GM12878 (cell line): ENCODE data around the gene DUSP11. TPM values are rescaled to one million over a fixed set of nuclear protein-coding genes. Genes with fewer than 3 reads are reported as not detected.

Experiments used
- ATAC-seq: fragments of 200-7000 bp; cut with Tn5 transposase; 3 replicates; pipeline ENCODE4 v1.9.1; 2020; ENCODE audit warnings: mild to moderate bottlenecking, moderate library complexity
- BruUV-seq: library from RNA; stranded (reverse); fragments of 400-500 nt; replicated peaks from 2 replicates; lab custom pipeline; 2021; lab: Mats Ljungman, UMichigan
- CTCF ChIA-PET: fragments of 300-600 bp; sonication (Branson Sonifier 250); formaldehyde crosslinking; extraction: SDS; loops from one replicate; lab custom pipeline; 2021; ENCODE audit warnings: inconsistent platforms; lab: Yijun Ruan, JAX
- POLR2A ChIA-PET: fragments of 350-600 bp; formaldehyde crosslinking; extraction: SDS; loops from one replicate; lab custom pipeline; 2021; ENCODE audit warnings: inconsistent platforms; lab: Charles Lee
- RAD21 ChIA-PET: fragments of 300-600 bp; sonication (Branson Sonifier 250); formaldehyde crosslinking; loops from one replicate; lab custom pipeline; 2023; ENCODE audit warnings: antibody characterized with exemption; ENCODE audit not compliant: unreplicated experiment; lab: Charles Lee
- SMC1A ChIA-PET: fragments of 300-600 bp; sonication (Branson Sonifier 250); formaldehyde crosslinking; loops from one replicate; lab custom pipeline; 2023; ENCODE audit not compliant: unreplicated experiment, uncharacterized antibody; lab: Charles Lee
- DNase-seq: peaks from one replicate; pipeline ENCODE4 v3.0.0-alpha.2; 2011; ENCODE audit warnings: low read depth, low spot score
- FAIRE-seq: peaks from 3 replicates; lab custom pipeline; 2011; peaks lifted over from hg19 to GRCh38; lab: Jason Lieb, UNC
- H2AFZ ChIP-seq: 2 replicates; pipeline ENCODE4 v1.6.0; 2011; ENCODE audit warnings: low read depth, low read length, control low read depth; ENCODE audit not compliant: control insufficient read depth
- H3K27ac ChIP-seq: 2 replicates; pipeline ENCODE4 v1.5.1; 2011; ENCODE audit warnings: control low read depth; ENCODE audit not compliant: control insufficient read depth, insufficient read depth
- H3K27me3 ChIP-seq, 2 experiments: replicated peaks in 1 of 2; 2 replicates each; pipeline versions ENCODE4 v1.6.0 to v1.6.1; 2011; ENCODE audit warnings: low read length in 1 of 2; ENCODE audit not compliant: control insufficient read depth in 2 of 2, insufficient read depth in 2 of 2
- H3K36me3 ChIP-seq, 2 experiments: 2 replicates each; pipeline ENCODE4 v1.5.1; 2011; ENCODE audit warnings: low read length in 1 of 2; ENCODE audit not compliant: control insufficient read depth in 2 of 2, insufficient read depth in 2 of 2
- H3K4me1 ChIP-seq: 2 replicates; pipeline ENCODE4 v1.6.1; 2011; ENCODE audit warnings: mild to moderate bottlenecking, low read length, moderate library complexity, mixed read lengths; ENCODE audit not compliant: control insufficient read depth, insufficient read depth
- H3K4me2 ChIP-seq: 2 replicates; pipeline ENCODE4 v1.6.0; 2011; ENCODE audit warnings: control low read depth; ENCODE audit not compliant: control insufficient read depth, insufficient read depth
- H3K4me3 ChIP-seq: fragments of 200-600 bp; sonication (generic); 2 replicates; pipeline ENCODE4 v1.5.1; 2016
- H3K79me2 ChIP-seq: 2 replicates; pipeline ENCODE4 v1.6.0; 2011; ENCODE audit warnings: low read length; ENCODE audit not compliant: control insufficient read depth, insufficient read depth
- H3K9ac ChIP-seq: 2 replicates; pipeline ENCODE4 v1.8.0; 2011; ENCODE audit warnings: low read length, control low read depth, mixed read lengths; ENCODE audit not compliant: control insufficient read depth, insufficient read depth
- H3K9me3 ChIP-seq: replicated peaks from 3 replicates; pipeline ENCODE4 v1.5.1; 2011; ENCODE audit warnings: mild to moderate bottlenecking, low read length; ENCODE audit not compliant: control insufficient read depth, insufficient read depth
- H4K20me1 ChIP-seq: 2 replicates; pipeline ENCODE4 v1.6.0; 2011; ENCODE audit not compliant: control insufficient read depth, insufficient read depth
- BMI1 ChIP-seq: fragments of 450-650 bp; IDR thresholded peaks from 2 replicates; pipeline ENCODE4 v1.6.1; 2016; ENCODE audit warnings: mild to moderate bottlenecking, moderate library complexity, borderline replicate concordance
- BRCA1 ChIP-seq: IDR thresholded peaks from 2 replicates; pipeline ENCODE4 v1.6.1; 2011; ENCODE audit warnings: low read depth, low read length, improper control_type of control experiment
- CREB1 ChIP-seq: IDR thresholded peaks from 2 replicates; pipeline ENCODE4 v1.6.1; 2012; ENCODE audit warnings: low read depth, mild to moderate bottlenecking, inconsistent platforms
- FOXM1 ChIP-seq: IDR thresholded peaks from 2 replicates; pipeline ENCODE4 v1.6.1; 2012; ENCODE audit warnings: low read depth, mild to moderate bottlenecking, inconsistent platforms, low read length, moderate library complexity
- GABPA ChIP-seq: IDR thresholded peaks from 2 replicates; pipeline ENCODE4 v1.6.1; 2014; ENCODE audit warnings: antibody characterized with exemption, low read depth, mild to moderate bottlenecking, inconsistent platforms
- IKZF1 ChIP-seq: fragments of 450-650 bp; conservative IDR thresholded peaks from 2 replicates; pipeline ENCODE4 v1.6.1; 2017; ENCODE audit warnings: antibody characterized with exemption, mild to moderate bottlenecking
- IRF3 ChIP-seq: fragments of 450-650 bp; IDR thresholded peaks from 2 replicates; pipeline ENCODE4 v1.6.1; 2014; ENCODE audit warnings: mild to moderate bottlenecking
- KAT2A ChIP-seq: conservative IDR thresholded peaks from 2 replicates; pipeline ENCODE4 v1.6.1; 2011; ENCODE audit warnings: low read depth, low read length; ENCODE audit not compliant: control insufficient read depth
- NR2C1 ChIP-seq: fragments of 450-650 bp; IDR thresholded peaks from 2 replicates; pipeline ENCODE4 v1.6.1; 2017; ENCODE audit warnings: antibody characterized with exemption, mild to moderate bottlenecking, moderate library complexity
- PML ChIP-seq: IDR thresholded peaks from 2 replicates; pipeline ENCODE4 v1.6.1; 2012; ENCODE audit warnings: low read length, inconsistent platforms
- POLR2AphosphoS5 ChIP-seq: IDR thresholded peaks from 2 replicates; pipeline ENCODE4 v1.6.1; 2011; ENCODE audit warnings: mild to moderate bottlenecking, low read length, inconsistent platforms
- RELA ChIP-seq: fragments of 450-650 bp; IDR thresholded peaks from 2 replicates; pipeline ENCODE4 v1.8.0; 2014; ENCODE audit warnings: borderline replicate concordance; ENCODE audit not compliant: partially characterized antibody
- SIN3A ChIP-seq: IDR thresholded peaks from 2 replicates; pipeline ENCODE4 v1.6.1; 2012; ENCODE audit warnings: low read depth, low read length, improper control_type of control experiment
- SKIL ChIP-seq: fragments of 450-650 bp; IDR thresholded peaks from 2 replicates; pipeline ENCODE4 v1.6.1; 2017; ENCODE audit warnings: mild to moderate bottlenecking, low read depth, inconsistent platforms; ENCODE audit not compliant: poor library complexity, severe bottlenecking
- SMAD1 ChIP-seq: fragments of 450-650 bp; IDR thresholded peaks from 2 replicates; pipeline ENCODE4 v1.6.1; 2018; ENCODE audit warnings: mild to moderate bottlenecking, low read depth; ENCODE audit not compliant: partially characterized antibody
- SUPT20H ChIP-seq: IDR thresholded peaks from 2 replicates; pipeline ENCODE4 v1.6.1; 2011; ENCODE audit warnings: low read depth, mild to moderate bottlenecking, low read length, moderate library complexity, borderline replicate concordance; ENCODE audit not compliant: control insufficient read depth
- ZBTB40 ChIP-seq: fragments of 450-650 bp; IDR thresholded peaks from 2 replicates; pipeline ENCODE4 v1.6.1; 2016; ENCODE audit warnings: mild to moderate bottlenecking, moderate library complexity, borderline replicate concordance
- WGBS: methylation state at CpG from one replicate; pipeline ENCODE4 v1.1.6; 2016; ENCODE audit warnings: low lambda C conversion rate; ENCODE audit not compliant: insufficient replicate concordance, insufficient coverage; ENCODE audit errors: missing lambda C conversion rate; 5-methylcytosine and 5-hydroxymethylcytosine counted together
- in situ Hi-C: fragments of 300-500 bp; cut with MboI; formaldehyde crosslinking; loops from 9 replicates; pipeline ENCODE4 v1.14.3; 2018; ENCODE audit warnings: mixed read lengths
- intact Hi-C: fragments of 100-400 bp; cut with micrococcal nuclease; formaldehyde crosslinking; loops from one replicate; pipeline ENCODE4 v1.14.2; 2022; ENCODE audit not compliant: unreplicated experiment
- polyA plus RNA-seq, 11 experiments: library from polyadenylated mRNA; depleted of rRNA in 4 of 11; unstranded in 6 of 11; stranded (reverse) in 5 of 11; fragments of >200 nt; fragmentation: Nextera tagmentation in 4 of 11; fragmentation: Illumina TruSeq in 1 of 11; extraction: Ambion mirVana in 4 of 11; extraction: Trizol in 1 of 11; gene quantifications; 1 replicate in 1 of 11; 2 replicates in 10 of 11; pipeline versions ENCODE4 v1.2.1 to v1.2.3, GENCODE V29; 2011 to 2016; ENCODE audit warnings: inconsistent platforms in 2 of 11, missing spikeins in 2 of 11, low read depth in 1 of 11
- total RNA-seq, 4 experiments: library from RNA; depleted of rRNA in 3 of 4; stranded (reverse); fragments of >200 nt in 3 of 4; fragmentation: Illumina TruSeq in 1 of 4; extraction: Trizol in 1 of 4; gene quantifications; 2 replicates each; pipeline versions ENCODE4 v1.2.1 to v1.2.3, GENCODE V29; 2013 to 2021

Gene DUSP11
- total and polyA plus RNA-seq, 10 of the 15 experiments (the other 5 are each of a cell fraction or from before 2014, with no cell fraction given), result 26.4 to 78.4 (median 47.9) TPM

- TF ChIP-seq SUPT20H (no peak), NR2C1 (no peak), SIN3A (no peak), SMAD1 (no peak), IKZF1 (no peak)
Observed at GRCh38 chr2:73749314-73749713, 30.6 kb downstream of the DUSP11 start (continued).

GRCh38 chr2:73746877-73747208, 33.1 kb downstream of the DUSP11 start:
- Histone ChIP-seq H3K4me1 (no peaks in the 10 kb centered on the region), H4K20me1 (no peaks in the 10 kb centered on the region; the same call in 1 of the 2 replicates), H3K79me2 (no peaks in the 10 kb centered on the region), H2AFZ (no peak overlapping the region), H3K9ac (no peak overlapping the region), H3K9me3 (no peaks in the 10 kb centered on the region), H3K27ac (no peak overlapping the region), H3K27me3 (no peaks in the 10 kb centered on the region), H3K4me3 (no peak overlapping the region), H3K36me3 (peaks cover 0 to 9% of the 10 kb centered on the region in 2 experiments; a peak in 3 of 4 replicates), H3K4me2 (no peak overlapping the region)
- peak; percentile 23 for FAIRE-seq
- BruUV-seq, result no TSS peak
- 97% methylated on average over 3 of the region's 3 CpGs for WGBS
- ATAC-seq, result no peak
- no peak for DNase-seq
- CTCF ChIA-PET, result interaction anchor here (1.0 kb wide), 1 partner anchor 9 kb away, joined by 3 read pairs; the partner anchor contains the start of gene TPRKB
- in situ Hi-C loops, result no loop called here
- RAD21 ChIA-PET, result no interaction called here
- POLR2A ChIA-PET, result no interaction called here
- intact Hi-C loops, result no loop called here
- SMC1A ChIA-PET, result interaction anchor here (0.7 kb wide), 1 partner anchor 10 kb away, joined by 3 read pairs; no protein-coding TSS in a partner anchor
- TF ChIP-seq RELA (no peak), KAT2A (no peak), CREB1 (no peak), SKIL (no peak), GABPA (no peak), BRCA1 (no peak), BMI1 (no peak), PML (no peak), POLR2AphosphoS5 (no peak), ZBTB40 (no peak), FOXM1 (no peak), IRF3 (no peak)
